Hepatocyte (in vitro differentiated cells): Measurements from ENCODE around the gene KLB. TPM values are rescaled to one million over a fixed set of nuclear protein-coding genes. Genes with fewer than 3 reads are reported as not detected.
"Not testable (repeated sequence)": the region's sequence is repeated elsewhere in the genome, so short reads cannot be mapped to it uniquely, and the experiment has no call there.

Experiments used
- DNase-seq: peaks from one replicate; pipeline ENCODE4 v3.0.0-alpha.2; 2016; ENCODE audit warnings: low spot score
- H2AFZ ChIP-seq: fragments of 200-600 bp; sonication (generic); 2 replicates; pipeline ENCODE4 v1.6.0; 2016; ENCODE audit warnings: antibody characterized with exemption, mild to moderate bottlenecking
- H3K27ac ChIP-seq: fragments of 200-600 bp; sonication (generic); 2 replicates; pipeline ENCODE4 v1.5.1; 2016; ENCODE audit warnings: mild to moderate bottlenecking
- H3K27me3 ChIP-seq: fragments of 200-600 bp; sonication (generic); 2 replicates; pipeline ENCODE4 v1.6.1; 2016
- H3K36me3 ChIP-seq: fragments of 200-600 bp; sonication (generic); replicated peaks from 2 replicates; pipeline ENCODE4 v1.5.1; 2016; ENCODE audit warnings: low read depth; ENCODE audit not compliant: insufficient read depth
- H3K4me1 ChIP-seq: fragments of 200-600 bp; sonication (generic); 2 replicates; pipeline ENCODE4 v1.5.1; 2016; ENCODE audit warnings: mild to moderate bottlenecking, moderate library complexity; ENCODE audit not compliant: insufficient read depth
- H3K4me2 ChIP-seq: fragments of 200-600 bp; sonication (generic); 2 replicates; pipeline ENCODE4 v1.6.0; 2016
- H3K4me3 ChIP-seq: fragments of 200-600 bp; sonication (generic); 2 replicates; pipeline ENCODE4 v1.5.1; 2016; ENCODE audit warnings: mild to moderate bottlenecking
- H3K79me2 ChIP-seq: fragments of 200-600 bp; sonication (generic); 2 replicates; pipeline ENCODE4 v1.6.0; 2017; ENCODE audit warnings: mild to moderate bottlenecking
- H3K9me2 ChIP-seq: fragments of 200-600 bp; sonication (generic); replicated peaks from 2 replicates; pipeline ENCODE4 v1.6.0; 2017; ENCODE audit warnings: mild to moderate bottlenecking; ENCODE audit not compliant: insufficient read depth
- H3K9me3 ChIP-seq: fragments of 200-600 bp; sonication (generic); 2 replicates; pipeline ENCODE4 v1.5.1; 2016; ENCODE audit warnings: low read depth, mild to moderate bottlenecking
- H4K20me1 ChIP-seq: fragments of 200-600 bp; sonication (generic); 2 replicates; pipeline ENCODE4 v1.6.0; 2016; ENCODE audit warnings: mild to moderate bottlenecking; ENCODE audit not compliant: insufficient read depth, poor library complexity, severe bottlenecking
- EZH2 ChIP-seq: fragments of 200-600 bp; sonication (generic); IDR thresholded peaks from 2 replicates; pipeline ENCODE4 v1.6.1; 2016; ENCODE audit warnings: antibody characterized with exemption, mild to moderate bottlenecking, borderline replicate concordance
- EZH2phosphoT487 ChIP-seq: fragments of 200-600 bp; sonication (generic); IDR thresholded peaks from one replicate; pipeline ENCODE4 v1.6.1; 2018; ENCODE audit warnings: antibody characterized with exemption, mild to moderate bottlenecking, low read depth, moderate library complexity; ENCODE audit not compliant: unreplicated experiment, severe bottlenecking
- WGBS: methylation state at CpG from one replicate; pipeline ENCODE4 v1.1.6; 2016; ENCODE audit warnings: low lambda C conversion rate; ENCODE audit errors: missing lambda C conversion rate; 5-methylcytosine and 5-hydroxymethylcytosine counted together
- polyA plus RNA-seq: library from polyadenylated mRNA; unstranded; fragments of >200 nt; fragmentation: Nextera tagmentation; extraction: Ambion mirVana; gene quantifications from 2 replicates; pipeline ENCODE4 v1.2.1, GENCODE V29; 2016
- total RNA-seq: library from RNA; depleted of rRNA; stranded (reverse); fragments of >200 nt; gene quantifications from 2 replicates; pipeline ENCODE4 v1.2.3, GENCODE V29; 2014
- TF ChIP-seq, protein P1 (sequence below): fragments of 200-600 bp; sonication (generic); IDR thresholded peaks from 2 replicates; pipeline ENCODE4 v1.5.1; 2016; ENCODE audit warnings: antibody characterized with exemption, mild to moderate bottlenecking; ENCODE audit not compliant: poor library complexity

The KLB gene
- total RNA-seq: 18.2 and 20.3 TPM in 2 replicates
- 7.5 and 11.5 TPM in 2 replicates for polyA plus RNA-seq

DNA sequence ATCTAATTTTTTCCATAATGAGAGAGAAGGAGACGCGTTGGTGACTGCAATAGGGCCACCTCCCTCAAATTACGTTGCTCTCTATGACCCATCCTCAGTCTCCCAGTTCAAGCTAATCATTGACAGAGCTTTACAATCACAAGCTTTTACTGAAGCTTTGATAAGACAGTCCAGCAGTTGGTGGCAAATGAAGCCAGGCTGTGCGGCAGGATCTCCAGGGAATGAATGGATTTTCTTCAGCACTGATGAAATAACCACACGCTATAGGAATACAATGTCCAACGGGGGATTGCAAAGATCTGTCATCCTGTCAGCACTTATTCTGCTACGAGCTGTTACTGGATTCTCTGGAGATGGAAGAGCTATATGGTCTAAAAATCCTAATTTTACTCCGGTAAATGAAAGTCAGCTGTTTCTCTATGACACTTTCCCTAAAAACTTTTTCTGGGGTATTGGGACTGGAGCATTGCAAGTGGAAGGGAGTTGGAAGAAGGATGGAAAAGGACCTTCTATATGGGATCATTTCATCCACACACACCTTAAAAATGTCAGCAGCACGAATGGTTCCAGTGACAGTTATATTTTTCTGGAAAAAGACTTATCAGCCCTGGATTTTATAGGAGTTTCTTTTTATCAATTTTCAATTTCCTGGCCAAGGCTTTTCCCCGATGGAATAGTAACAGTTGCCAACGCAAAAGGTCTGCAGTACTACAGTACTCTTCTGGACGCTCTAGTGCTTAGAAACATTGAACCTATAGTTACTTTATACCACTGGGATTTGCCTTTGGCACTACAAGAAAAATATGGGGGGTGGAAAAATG lies at the start of gene KLB:
Gene KLB (plus strand): TSS at position 168 of the 821 bp plus-strand sequence. CDS start 20 bp downstream, at position 188.
- WGBS: 27% methylated on average over 12 of the region's 12 CpGs
- Histone ChIP-seq H2AFZ (no peak within 1 kb of the TSS), H3K9me3 (no peaks in the 10 kb centered on the region), H3K4me1 (no peaks in the 10 kb centered on the region), H3K4me2 (peak within 1 kb of the TSS; percentile 63), H3K4me3 (no peak within 1 kb of the TSS), H3K79me2 (no peaks in the 10 kb centered on the region), H3K27me3 (no peaks in the 10 kb centered on the region), H3K36me3 (no peaks in the 10 kb centered on the region), H3K27ac (peak within 1 kb of the TSS; percentile 1), H4K20me1 (no peaks in the 10 kb centered on the region), H3K9me2 (no peaks in the 10 kb centered on the region)
- TF ChIP-seq EZH2phosphoT487 (no peak), EZH2 (no peak)
- TF ChIP-seq, protein P1, sequence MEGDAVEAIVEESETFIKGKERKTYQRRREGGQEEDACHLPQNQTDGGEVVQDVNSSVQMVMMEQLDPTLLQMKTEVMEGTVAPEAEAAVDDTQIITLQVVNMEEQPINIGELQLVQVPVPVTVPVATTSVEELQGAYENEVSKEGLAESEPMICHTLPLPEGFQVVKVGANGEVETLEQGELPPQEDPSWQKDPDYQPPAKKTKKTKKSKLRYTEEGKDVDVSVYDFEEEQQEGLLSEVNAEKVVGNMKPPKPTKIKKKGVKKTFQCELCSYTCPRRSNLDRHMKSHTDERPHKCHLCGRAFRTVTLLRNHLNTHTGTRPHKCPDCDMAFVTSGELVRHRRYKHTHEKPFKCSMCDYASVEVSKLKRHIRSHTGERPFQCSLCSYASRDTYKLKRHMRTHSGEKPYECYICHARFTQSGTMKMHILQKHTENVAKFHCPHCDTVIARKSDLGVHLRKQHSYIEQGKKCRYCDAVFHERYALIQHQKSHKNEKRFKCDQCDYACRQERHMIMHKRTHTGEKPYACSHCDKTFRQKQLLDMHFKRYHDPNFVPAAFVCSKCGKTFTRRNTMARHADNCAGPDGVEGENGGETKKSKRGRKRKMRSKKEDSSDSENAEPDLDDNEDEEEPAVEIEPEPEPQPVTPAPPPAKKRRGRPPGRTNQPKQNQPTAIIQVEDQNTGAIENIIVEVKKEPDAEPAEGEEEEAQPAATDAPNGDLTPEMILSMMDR: no peak
- DNase-seq: peak; percentile 78

DNA sequence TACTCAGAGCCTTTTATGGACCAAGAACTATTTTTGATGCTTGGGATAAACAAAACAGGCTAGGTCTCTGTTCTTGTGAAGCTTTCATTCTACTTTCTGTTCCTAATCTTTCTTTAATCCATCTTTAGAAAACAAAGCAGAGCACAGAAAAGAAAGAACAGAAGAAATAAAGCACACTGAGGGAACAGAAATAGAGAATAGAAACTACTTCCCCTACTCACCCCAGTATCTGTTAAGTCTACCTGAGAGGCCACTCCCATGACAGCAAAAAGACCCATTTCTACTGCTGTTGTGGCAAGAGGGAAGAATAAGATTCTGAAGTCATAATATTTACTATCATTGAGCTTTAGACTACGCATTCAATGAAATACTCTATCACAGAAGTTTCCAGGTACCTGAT lies 49.7 kb upstream of the KLB start:
- Histone ChIP-seq H3K36me3 (no peaks in the 10 kb centered on the region), H2AFZ (no peak overlapping the region), H3K9me2 (no peaks in the 10 kb centered on the region), H3K79me2 (peaks cover 88% of the 10 kb centered on the region), H3K4me3 (no peak overlapping the region), H3K4me2 (no peak overlapping the region), H3K27me3 (no peaks in the 10 kb centered on the region), H3K9me3 (no peaks in the 10 kb centered on the region), H3K4me1 (peaks cover 5% of the 10 kb centered on the region), H4K20me1 (peaks cover 4% of the 10 kb centered on the region), H3K27ac (no peak overlapping the region)
- TF ChIP-seq EZH2 (no peak), EZH2phosphoT487 (no peak)
- TF ChIP-seq, protein P1: no peak
- DNase-seq: no peak
- WGBS: 97% methylated on average over 1 of the region's 1 CpG

DNA sequence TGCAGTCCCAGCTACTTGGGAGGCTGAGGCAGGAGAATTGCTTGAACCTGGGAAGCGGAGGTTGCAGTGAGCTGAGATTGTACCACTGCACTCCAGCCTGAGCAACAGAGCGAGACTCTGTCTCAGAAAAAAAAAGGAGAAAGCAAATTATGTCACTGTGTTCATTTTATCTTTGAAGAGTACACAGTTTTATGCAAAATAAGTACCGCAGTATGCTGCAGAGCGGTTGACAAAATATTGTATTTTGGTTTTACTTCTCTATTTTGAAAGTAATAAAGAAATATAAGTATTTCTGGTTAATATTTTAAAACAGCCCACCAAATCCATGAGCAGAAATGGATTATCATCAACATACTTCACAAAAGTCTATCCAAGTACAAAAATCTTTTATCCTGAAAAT lies 46.1 kb upstream of the KLB start:
- WGBS: 99% methylated on average over 4 of the region's 4 CpGs
- not testable (repeated sequence) for H3K4me3 ChIP-seq, H2AFZ ChIP-seq, H3K27me3 ChIP-seq, H3K9me3 ChIP-seq, DNase-seq, H3K36me3 ChIP-seq, H3K4me2 ChIP-seq, H3K27ac ChIP-seq, H4K20me1 ChIP-seq, H3K9me2 ChIP-seq, H3K4me1 ChIP-seq
- peaks cover 97% of the 10 kb centered on the region for H3K79me2 ChIP-seq

DNA sequence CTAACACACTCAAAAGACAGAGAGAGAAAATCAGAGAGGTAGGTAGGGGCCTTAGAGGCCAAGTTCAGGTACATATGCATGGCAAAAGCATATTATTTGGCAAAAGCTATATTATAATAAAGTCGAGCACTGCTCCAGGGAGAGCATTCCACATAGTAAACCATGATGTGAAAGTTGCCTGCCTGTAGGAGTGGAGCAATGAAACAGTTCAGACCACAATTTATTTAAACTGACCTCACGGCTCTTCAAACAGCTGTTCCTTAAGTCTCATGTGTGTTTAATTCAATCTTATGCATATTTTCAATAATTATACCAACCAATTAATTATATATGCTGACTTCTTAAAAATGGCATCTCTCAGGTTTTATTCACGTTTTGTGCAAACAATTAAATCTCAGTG lies 43.9 kb upstream of the KLB start:
- H4K20me1 ChIP-seq: no peaks in the 10 kb centered on the region
- 91% methylated on average over 3 of the region's 3 CpGs for WGBS

More for the DNA sequence above, 43.9 kb upstream of the KLB start:
- Histone ChIP-seq H3K27ac (no peak overlapping the region), H3K4me2 (no peak overlapping the region), H3K36me3 (no peaks in the 10 kb centered on the region), H3K9me3 (no peaks in the 10 kb centered on the region), H3K9me2 (no peaks in the 10 kb centered on the region), H3K4me1 (peaks cover 6% of the 10 kb centered on the region), H2AFZ (no peak overlapping the region), H3K79me2 (peaks cover 81% of the 10 kb centered on the region), H3K27me3 (no peaks in the 10 kb centered on the region), H3K4me3 (no peak overlapping the region)
- TF ChIP-seq EZH2 (no peak), EZH2phosphoT487 (no peak)
- TF ChIP-seq, protein P1: no peak
- no peak for DNase-seq
